ENCODE measurements around the gene NCBP3.

The NCBP3 gene

GRCh38 chr17:3755335-3756030, 90.6 kb downstream of the NCBP3 start:
- peaks cover 6% of the 10 kb centered on the region for H3K9me3 ChIP-seq (ENCODE audit: severe bottlenecking)
- no peaks in the 10 kb centered on the region for H3K36me3 ChIP-seq
- no peak overlapping the region for H3K4me3 ChIP-seq (ENCODE audit: low read depth, low read length)
- H3K27me3 ChIP-seq (ENCODE audit: insufficient read depth, low read depth, severe bottlenecking) = no peaks in the 10 kb centered on the region
- no peak for DNase-seq
- TF ChIP-seq, protein P1, sequence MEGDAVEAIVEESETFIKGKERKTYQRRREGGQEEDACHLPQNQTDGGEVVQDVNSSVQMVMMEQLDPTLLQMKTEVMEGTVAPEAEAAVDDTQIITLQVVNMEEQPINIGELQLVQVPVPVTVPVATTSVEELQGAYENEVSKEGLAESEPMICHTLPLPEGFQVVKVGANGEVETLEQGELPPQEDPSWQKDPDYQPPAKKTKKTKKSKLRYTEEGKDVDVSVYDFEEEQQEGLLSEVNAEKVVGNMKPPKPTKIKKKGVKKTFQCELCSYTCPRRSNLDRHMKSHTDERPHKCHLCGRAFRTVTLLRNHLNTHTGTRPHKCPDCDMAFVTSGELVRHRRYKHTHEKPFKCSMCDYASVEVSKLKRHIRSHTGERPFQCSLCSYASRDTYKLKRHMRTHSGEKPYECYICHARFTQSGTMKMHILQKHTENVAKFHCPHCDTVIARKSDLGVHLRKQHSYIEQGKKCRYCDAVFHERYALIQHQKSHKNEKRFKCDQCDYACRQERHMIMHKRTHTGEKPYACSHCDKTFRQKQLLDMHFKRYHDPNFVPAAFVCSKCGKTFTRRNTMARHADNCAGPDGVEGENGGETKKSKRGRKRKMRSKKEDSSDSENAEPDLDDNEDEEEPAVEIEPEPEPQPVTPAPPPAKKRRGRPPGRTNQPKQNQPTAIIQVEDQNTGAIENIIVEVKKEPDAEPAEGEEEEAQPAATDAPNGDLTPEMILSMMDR (IDR thresholded peaks at IDR 0.05; ENCODE audit: low read depth, low read length) = no peak
- no peak overlapping the region for H3K27ac ChIP-seq

GRCh38 chr17:3754458-3755334, 91.3 kb downstream of the NCBP3 start:
- TF ChIP-seq, protein P1 (IDR thresholded peaks at IDR 0.05; ENCODE audit: low read depth, low read length) = no peak
- Histone ChIP-seq H3K36me3 (no peaks in the 10 kb centered on the region), H3K27me3 (ENCODE audit: insufficient read depth, low read depth, severe bottlenecking) (no peaks in the 10 kb centered on the region), H3K9me3 (ENCODE audit: severe bottlenecking) (peaks cover 2% of the 10 kb centered on the region), H3K4me3 (ENCODE audit: low read depth, low read length) (no peak overlapping the region), H3K27ac (no peak overlapping the region)
- no peak for DNase-seq

DNA sequence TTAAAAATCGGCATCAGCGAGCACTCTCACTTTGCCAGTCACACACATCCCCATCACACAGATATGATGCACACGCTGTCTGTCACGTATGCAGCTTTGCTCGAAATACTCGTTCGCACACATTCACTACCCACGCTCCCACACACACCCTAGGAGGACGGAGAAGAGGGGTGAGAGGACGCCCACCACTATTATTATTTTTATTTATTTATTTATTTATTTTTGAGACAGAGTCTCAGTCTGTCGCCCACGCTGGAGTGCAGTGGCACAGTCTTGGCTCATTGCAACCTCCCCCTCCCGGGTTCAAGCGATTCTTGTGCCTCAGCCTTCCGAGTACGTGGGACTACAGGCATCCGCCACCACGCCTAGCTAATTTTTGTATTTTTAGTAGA, 92.0 kb downstream of the NCBP3 start:
- H3K9me3 ChIP-seq (ENCODE audit: severe bottlenecking) = no peaks in the 10 kb centered on the region
- no peak overlapping the region for H3K4me3 ChIP-seq (ENCODE audit: low read depth, low read length)
- no peak overlapping the region for H3K27ac ChIP-seq
- H3K36me3 ChIP-seq = no peaks in the 10 kb centered on the region
- TF ChIP-seq, protein P1 (IDR thresholded peaks at IDR 0.05; ENCODE audit: low read depth, low read length) = no peak
- no peak for DNase-seq
- H3K27me3 ChIP-seq (ENCODE audit: insufficient read depth, low read depth, severe bottlenecking) = no peaks in the 10 kb centered on the region

GRCh38 chr17:3753624-3754023, 92.4 kb downstream of the NCBP3 start:
- Histone ChIP-seq H3K9me3 (ENCODE audit: severe bottlenecking) (no peaks in the 10 kb centered on the region), H3K27ac (no peak overlapping the region), H3K36me3 (no peaks in the 10 kb centered on the region), H3K27me3 (ENCODE audit: insufficient read depth, low read depth, severe bottlenecking) (no peaks in the 10 kb centered on the region), H3K4me3 (ENCODE audit: low read depth, low read length) (no peak overlapping the region)
- TF ChIP-seq, protein P1 (IDR thresholded peaks at IDR 0.05; ENCODE audit: low read depth, low read length) = no peak
- no peak for DNase-seq

Data from WERI-Rb-1 (cell line).